ENCODE measurements around the gene REC114. TPM values are rescaled to one million over a fixed set of nuclear protein-coding genes. Genes with fewer than 3 reads are reported as not detected.

REC114 gene
- total and polyA plus RNA-seq, 11 donors = 0.23 to 0.82 (median 0.48) TPM; not detected in 7

- Histone ChIP-seq H3K9me3 (no peaks in the 10 kb centered on the region), H3K27ac (peak overlapping the region in 1 of 12 donors; percentile 41), H3K4me3 (no peak overlapping the region), H3K4me1 (peaks cover 22 to 100% (median 79%) of the 10 kb centered on the region in 12 donors), H3K36me3 (no peaks in the 10 kb centered on the region), H3K27me3 (no peaks in the 10 kb centered on the region)
- ATAC-seq = no peak
- no peak for TF ChIP-seq CTCF (IDR thresholded peaks at IDR 0.05)
- TF ChIP-seq POLR2A (IDR thresholded peaks at IDR 0.05) = no peak
- intact Hi-C loops (cut with DNase I) = no loop called here
- DNase-seq = no peak
- WGBS, 4 donors = 91 to 96% (median 95%) methylated on average over 5 of the region's 5 CpGs
Measured at GRCh38 chr15:73605759-73606436, 162.9 kb downstream of the REC114 start.

- Histone ChIP-seq H3K4me1 (peaks cover 11 to 99% (median 71%) of the 10 kb centered on the region in 12 donors), H3K9me3 (no peaks in the 10 kb centered on the region), H3K36me3 (no peaks in the 10 kb centered on the region), H3K27me3 (no peaks in the 10 kb centered on the region), H3K27ac (peak overlapping the region in 1 of 12 donors; percentile 9), H3K4me3 (no peak overlapping the region)
- no peak for ATAC-seq
- DNase-seq = no peak
- 58 to 70% (median 66%) methylated on average over 2 of the region's 2 CpGs for WGBS, 4 donors
- no peak for TF ChIP-seq CTCF (IDR thresholded peaks at IDR 0.05)
- TF ChIP-seq POLR2A (IDR thresholded peaks at IDR 0.05) = no peak
- intact Hi-C loops (cut with DNase I) = no loop called here
Measured at GRCh38 chr15:73607405-73607804, 164.4 kb downstream of the REC114 start.

GRCh38 chr15:73607843-73608242 is 164.9 kb downstream of the REC114 start:
- Histone ChIP-seq H3K4me1 (peaks cover 6 to 98% (median 66%) of the 10 kb centered on the region in 12 donors), H3K9me3 (no peaks in the 10 kb centered on the region), H3K36me3 (no peaks in the 10 kb centered on the region), H3K27ac (peak overlapping the region in 1 of 12 donors; percentile 9), H3K27me3 (no peaks in the 10 kb centered on the region), H3K4me3 (no peak overlapping the region)
- TF ChIP-seq CTCF (IDR thresholded peaks at IDR 0.05) (no peak), POLR2A (IDR thresholded peaks at IDR 0.05) (no peak)
- peak in 1 of 4 donors; percentile 4 for ATAC-seq
- intact Hi-C loops (cut with DNase I) = no loop called here
- 52 to 69% (median 60%) methylated on average over 1 of the region's 1 CpG for WGBS, 4 donors
- no peak for DNase-seq

GRCh38 chr15:73608475-73608874 is 165.5 kb downstream of the REC114 start:
- H3K36me3 ChIP-seq = no peaks in the 10 kb centered on the region
- no peaks in the 10 kb centered on the region for H3K27me3 ChIP-seq
- H3K4me1 ChIP-seq = peaks cover 6 to 93% (median 60%) of the 10 kb centered on the region in 12 donors
- no peak for DNase-seq
- H3K27ac ChIP-seq = peak overlapping the region in 2 of 12 donors; percentile 11 to 24
- no peak for TF ChIP-seq POLR2A (IDR thresholded peaks at IDR 0.05)
- ATAC-seq = peak in 1 of 4 donors; percentile 15
- H3K4me3 ChIP-seq = no peak overlapping the region
- intact Hi-C loops (cut with DNase I) = no loop called here
- no peaks in the 10 kb centered on the region for H3K9me3 ChIP-seq
- 69 to 93% (median 78%) methylated on average over 1 of the region's 1 CpG for WGBS, 4 donors
